Astrocyte (in vitro differentiated cells and primary cell): ENCODE results near the gene PRDM11.

Source experiments
- EZH2 ChIP-seq: IDR thresholded peaks from 2 replicates; pipeline ENCODE4 v1.6.1; 2012; ENCODE audit warnings: mild to moderate bottlenecking, low read length, inconsistent platforms; ENCODE audit not compliant: insufficient read depth
- TF ChIP-seq, protein P1 (sequence below): IDR thresholded peaks from 2 replicates; pipeline ENCODE4 v1.5.1; 2011; ENCODE audit warnings: low read depth, mild to moderate bottlenecking, inconsistent platforms, low read length, moderate library complexity; ENCODE audit not compliant: insufficient read depth

DNA sequence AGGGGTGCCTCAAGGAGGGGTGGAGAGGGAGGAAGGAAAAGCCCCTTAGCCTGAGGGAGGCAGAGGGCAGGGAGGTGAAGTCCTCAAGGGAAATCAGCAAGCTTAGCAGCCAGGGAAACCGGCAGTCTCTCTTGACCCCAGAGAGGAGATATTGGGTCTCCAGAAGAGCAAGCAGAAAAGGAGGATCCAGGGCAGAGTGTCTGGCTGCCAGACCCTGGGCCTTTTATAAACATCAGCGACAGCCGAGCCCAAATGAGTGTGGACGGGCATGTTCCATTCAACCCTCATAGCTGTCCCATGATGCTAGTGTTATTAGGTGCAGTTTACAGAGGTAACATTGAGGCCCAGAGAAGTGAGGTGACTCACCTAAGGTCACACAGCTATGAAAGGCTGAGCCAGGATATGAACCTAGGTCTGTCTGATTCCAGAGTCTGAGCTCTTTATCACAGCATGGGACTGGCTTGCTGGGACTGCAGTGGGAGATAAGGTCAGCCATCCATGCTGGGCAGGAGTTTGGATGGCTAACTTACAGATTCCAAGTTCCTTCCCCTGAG lies 9.3 kb downstream of the PRDM11 start:
- TF ChIP-seq, protein P1, sequence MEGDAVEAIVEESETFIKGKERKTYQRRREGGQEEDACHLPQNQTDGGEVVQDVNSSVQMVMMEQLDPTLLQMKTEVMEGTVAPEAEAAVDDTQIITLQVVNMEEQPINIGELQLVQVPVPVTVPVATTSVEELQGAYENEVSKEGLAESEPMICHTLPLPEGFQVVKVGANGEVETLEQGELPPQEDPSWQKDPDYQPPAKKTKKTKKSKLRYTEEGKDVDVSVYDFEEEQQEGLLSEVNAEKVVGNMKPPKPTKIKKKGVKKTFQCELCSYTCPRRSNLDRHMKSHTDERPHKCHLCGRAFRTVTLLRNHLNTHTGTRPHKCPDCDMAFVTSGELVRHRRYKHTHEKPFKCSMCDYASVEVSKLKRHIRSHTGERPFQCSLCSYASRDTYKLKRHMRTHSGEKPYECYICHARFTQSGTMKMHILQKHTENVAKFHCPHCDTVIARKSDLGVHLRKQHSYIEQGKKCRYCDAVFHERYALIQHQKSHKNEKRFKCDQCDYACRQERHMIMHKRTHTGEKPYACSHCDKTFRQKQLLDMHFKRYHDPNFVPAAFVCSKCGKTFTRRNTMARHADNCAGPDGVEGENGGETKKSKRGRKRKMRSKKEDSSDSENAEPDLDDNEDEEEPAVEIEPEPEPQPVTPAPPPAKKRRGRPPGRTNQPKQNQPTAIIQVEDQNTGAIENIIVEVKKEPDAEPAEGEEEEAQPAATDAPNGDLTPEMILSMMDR = no peak
- no peak for TF ChIP-seq EZH2
